Activated naive CD4-positive, alpha-beta T cell treated with anti-CD3 and anti-CD28 coated beads, Interleukin-2, amount 10 ng/mL, durations not matched to agents 7 days and 5 days (primary cell): ENCODE results near the gene RRBP1.
A peak's percentile ranks its signal among the peaks of the same experiment; 100 is the strongest.
"Not testable (repeated sequence)": the region's sequence is repeated elsewhere in the genome, so short reads cannot be mapped to it uniquely, and the experiment has no call there.

Experiments used
- CTCF ChIA-PET: fragments of 350-600 bp; sonication (Branson Sonifier 250); formaldehyde crosslinking; loops from one replicate; lab custom pipeline; 2021; ENCODE audit warnings: antibody characterized with exemption; lab: Charles Lee
- DNase-seq: peaks from one replicate; pipeline ENCODE4 v3.0.0-alpha.2; 2020
- H3K27ac Mint-ChIP-seq: one replicate; pipeline ENCODE4 v1.8.0; 2021; ENCODE audit warnings: mild to moderate bottlenecking, moderate library complexity, mixed read lengths
- H3K27me3 Mint-ChIP-seq: one replicate; pipeline ENCODE4 v1.8.0; 2021; ENCODE audit warnings: mild to moderate bottlenecking, mixed read lengths
- H3K36me3 Mint-ChIP-seq: one replicate; pipeline ENCODE4 v1.8.0; 2021; ENCODE audit warnings: mixed read lengths
- H3K4me1 Mint-ChIP-seq: one replicate; pipeline ENCODE4 v1.8.0; 2021; ENCODE audit warnings: mixed read lengths
- H3K4me3 Mint-ChIP-seq: one replicate; pipeline ENCODE4 v1.8.0; 2021; ENCODE audit warnings: mild to moderate bottlenecking, moderate library complexity, mixed read lengths
- H3K9me3 Mint-ChIP-seq: one replicate; pipeline ENCODE4 v1.8.0; 2021; ENCODE audit warnings: mixed read lengths

The RRBP1 gene

DNA sequence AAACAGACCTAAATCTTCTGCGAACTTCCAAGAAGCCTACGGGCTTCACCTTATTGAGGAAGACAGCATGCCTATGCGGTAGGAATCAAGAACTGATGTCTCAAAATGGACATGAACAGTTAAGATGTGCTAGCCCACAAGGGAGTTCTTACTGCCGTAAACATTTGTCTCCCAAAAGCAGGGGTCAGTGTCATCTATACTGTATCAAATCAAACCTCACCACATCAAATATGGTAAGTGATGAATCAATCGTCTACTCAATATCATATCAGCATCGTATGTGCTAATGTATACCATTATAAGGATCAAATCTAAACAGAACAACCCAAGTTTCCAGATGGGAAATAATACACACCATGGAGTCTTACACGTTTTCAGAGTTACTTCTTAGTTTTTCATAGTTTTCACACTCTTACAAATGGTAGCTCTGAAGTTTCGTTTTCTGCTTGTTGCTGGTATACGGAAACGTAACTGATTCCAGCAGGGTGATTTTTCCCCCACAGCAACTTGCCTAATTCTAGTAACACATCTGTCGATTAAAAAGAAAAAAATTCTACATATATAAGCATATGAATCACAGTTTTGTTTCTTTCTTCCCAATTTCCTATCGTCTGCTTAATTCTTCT lies 12.6 kb downstream of the RRBP1 start:
- Mint-ChIP-seq H3K27me3 (no peaks in the 10 kb centered on the region), H3K36me3 (peaks cover 25% of the 10 kb centered on the region), H3K27ac (no peak overlapping the region), H3K4me1 (peaks cover 20% of the 10 kb centered on the region), H3K4me3 (no peak overlapping the region), H3K9me3 (no peaks in the 10 kb centered on the region)
- CTCF ChIA-PET = no interaction called here
- DNase-seq = no peak

GRCh38 chr20:17668432-17668831 lies 13.6 kb downstream of the RRBP1 start:
- peaks cover 21% of the 10 kb centered on the region for H3K36me3 Mint-ChIP-seq
- DNase-seq = no peak
- H3K27ac Mint-ChIP-seq = no peak overlapping the region
- no peaks in the 10 kb centered on the region for H3K9me3 Mint-ChIP-seq
- CTCF ChIA-PET = interaction anchor here (1.2 kb wide), 1 partner anchor 10 kb away, joined by 3 read pairs; no protein-coding TSS in a partner anchor
- no peaks in the 10 kb centered on the region for H3K27me3 Mint-ChIP-seq
- H3K4me3 Mint-ChIP-seq = no peak overlapping the region
- H3K4me1 Mint-ChIP-seq = peaks cover 30% of the 10 kb centered on the region

- CTCF ChIA-PET = interaction anchor here (1.2 to 2.8 kb wide), 2 partner anchors 11 to 14 kb away, joined by 3 to 16 read pairs; partner anchors contain the start of gene RRBP1
- Mint-ChIP-seq H3K36me3 (peaks cover 22% of the 10 kb centered on the region), H3K4me3 (no peak overlapping the region), H3K27ac (no peak overlapping the region), H3K27me3 (no peaks in the 10 kb centered on the region), H3K9me3 (no peaks in the 10 kb centered on the region), H3K4me1 (peaks cover 35% of the 10 kb centered on the region)
- DNase-seq = no peak
Observed at GRCh38 chr20:17667445-17667844, 14.6 kb downstream of the RRBP1 start.

DNA sequence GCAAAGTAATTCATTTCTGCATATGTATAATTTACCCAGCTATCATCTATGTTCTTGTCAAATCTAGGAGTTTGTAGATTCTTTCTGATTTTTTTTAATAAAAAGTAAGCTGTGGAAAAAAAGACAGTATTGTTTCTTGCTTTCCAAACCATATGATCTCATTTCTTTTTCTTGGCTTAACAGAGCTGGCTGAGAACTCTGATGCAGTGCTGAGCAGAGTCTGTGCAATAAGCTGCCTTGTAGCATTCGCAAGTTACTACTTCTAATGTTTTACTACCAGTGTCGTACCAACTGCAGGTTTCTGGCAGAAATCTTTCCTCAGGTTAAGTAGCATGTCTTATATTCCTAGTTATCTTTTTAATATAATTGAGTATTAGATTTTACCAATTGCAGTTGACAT lies 15.6 kb downstream of the RRBP1 start:
- Mint-ChIP-seq H3K27me3 (no peaks in the 10 kb centered on the region), H3K4me1 (peaks cover 41% of the 10 kb centered on the region)
- no peak for DNase-seq

GRCh38 chr20:17665756-17666155 lies 16.3 kb downstream of the RRBP1 start:
- Mint-ChIP-seq H3K27me3 (no peaks in the 10 kb centered on the region), H3K9me3 (no peaks in the 10 kb centered on the region), H3K4me3 (no peak overlapping the region), H3K4me1 (peaks cover 41% of the 10 kb centered on the region), H3K36me3 (peaks cover 21% of the 10 kb centered on the region), H3K27ac (no peak overlapping the region)
- no peak for DNase-seq
- CTCF ChIA-PET = interaction anchor here (0.9 to 2.8 kb wide), 5 partner anchors 8 to 133 kb away, joined by 3 to 16 read pairs (median 4); partner anchors contain the start of gene RRBP1

More for the DNA sequence above, 15.6 kb downstream of the RRBP1 start:
- H3K4me3 Mint-ChIP-seq = no peak overlapping the region
- no peak overlapping the region for H3K27ac Mint-ChIP-seq
- peaks cover 25% of the 10 kb centered on the region for H3K36me3 Mint-ChIP-seq
- CTCF ChIA-PET = interaction anchor here (0.6 to 2.8 kb wide), 5 partner anchors 10 to 473 kb away, joined by 3 to 16 read pairs (median 4); partner anchors contain the start of gene RRBP1
- no peaks in the 10 kb centered on the region for H3K9me3 Mint-ChIP-seq

- H3K4me3 Mint-ChIP-seq = no peak overlapping the region
- H3K9me3 Mint-ChIP-seq = peaks cover 7% of the 10 kb centered on the region
- H3K36me3 Mint-ChIP-seq = peaks cover 31% of the 10 kb centered on the region
- no peak overlapping the region for H3K27ac Mint-ChIP-seq
- no peak for DNase-seq
- H3K27me3 Mint-ChIP-seq = no peaks in the 10 kb centered on the region
- CTCF ChIA-PET = interaction anchor here (0.6 to 1.5 kb wide), 2 partner anchors 10 to 128 kb away, joined by 3 to 4 read pairs; no protein-coding TSS in a partner anchor
- peaks cover 45% of the 10 kb centered on the region for H3K4me1 Mint-ChIP-seq
Observed at GRCh38 chr20:17664025-17664633, 17.9 kb downstream of the RRBP1 start.

DNA sequence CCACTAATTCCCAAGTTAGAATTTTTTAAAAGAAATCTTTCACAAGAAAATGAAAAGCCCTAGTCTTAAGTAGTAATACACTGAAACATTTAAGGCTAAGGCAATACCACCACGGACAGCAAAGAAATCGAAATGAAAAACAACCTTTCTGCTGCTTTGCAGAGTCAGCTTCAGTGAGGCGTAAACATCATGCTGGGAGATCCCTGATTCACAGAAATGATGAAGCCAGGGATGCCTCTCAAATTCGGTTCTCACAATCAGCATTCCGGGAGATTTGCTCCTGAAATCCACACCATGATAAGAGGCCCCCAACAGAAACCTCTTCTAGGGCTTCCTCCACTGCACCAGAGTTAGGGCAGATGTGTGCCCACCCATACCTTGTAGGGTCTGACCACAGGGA lies 18.6 kb downstream of the RRBP1 start:
- CTCF ChIA-PET = no interaction called here
- H3K27ac Mint-ChIP-seq = no peak overlapping the region
- DNase-seq = no peak
- H3K27me3 Mint-ChIP-seq = no peaks in the 10 kb centered on the region
- peaks cover 29% of the 10 kb centered on the region for H3K36me3 Mint-ChIP-seq
- H3K9me3 Mint-ChIP-seq = peaks cover 9% of the 10 kb centered on the region
- peaks cover 45% of the 10 kb centered on the region for H3K4me1 Mint-ChIP-seq
- H3K4me3 Mint-ChIP-seq = no peak overlapping the region

- H3K27ac Mint-ChIP-seq = no peak overlapping the region
- H3K9me3 Mint-ChIP-seq = peaks cover 9% of the 10 kb centered on the region
- no peak for DNase-seq
- H3K4me1 Mint-ChIP-seq = peaks cover 45% of the 10 kb centered on the region
- H3K36me3 Mint-ChIP-seq = peaks cover 31% of the 10 kb centered on the region
- H3K27me3 Mint-ChIP-seq = no peaks in the 10 kb centered on the region
- H3K4me3 Mint-ChIP-seq = no peak overlapping the region
- CTCF ChIA-PET = no interaction called here
Observed at GRCh38 chr20:17663040-17663399, 19.0 kb downstream of the RRBP1 start.

DNA sequence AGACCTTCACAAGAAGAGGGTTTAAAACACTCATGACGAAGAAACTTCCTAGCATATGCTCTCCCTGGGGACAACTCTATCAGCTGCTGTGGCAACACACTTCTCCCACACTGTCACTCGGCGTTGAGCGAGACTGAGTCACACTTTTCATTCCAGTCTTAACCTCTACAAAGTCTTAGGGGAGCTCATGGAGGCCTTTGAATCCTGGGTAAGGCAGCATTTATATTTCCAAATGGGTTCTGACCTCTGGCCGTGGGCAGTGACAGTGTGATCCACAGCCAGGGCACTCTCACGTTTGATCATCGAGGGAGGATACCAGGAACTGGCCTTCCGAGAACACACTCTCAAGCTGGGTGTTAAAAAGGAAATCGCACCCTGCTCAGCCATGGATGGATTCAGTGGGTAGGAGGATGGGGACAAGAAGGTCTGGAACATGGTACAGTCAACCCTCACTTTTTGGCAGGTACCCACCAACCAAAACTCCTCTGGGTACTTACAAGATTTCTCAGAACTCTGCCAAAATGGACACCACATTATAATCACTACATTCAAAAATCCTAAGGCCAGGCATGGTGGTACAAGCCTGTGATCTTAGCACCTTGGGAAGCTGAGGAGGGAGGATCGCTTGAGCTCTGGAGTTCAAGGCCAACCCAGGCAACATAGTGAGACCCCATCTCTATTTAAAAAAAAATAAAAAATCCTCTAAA lies 19.6 kb downstream of the RRBP1 start:
- Mint-ChIP-seq H3K4me3 (no peak overlapping the region), H3K4me1 (peaks cover 45% of the 10 kb centered on the region), H3K27me3 (no peaks in the 10 kb centered on the region), H3K9me3 (peaks cover 9% of the 10 kb centered on the region), H3K36me3 (peaks cover 34% of the 10 kb centered on the region), H3K27ac (no peak overlapping the region)
- CTCF ChIA-PET = no interaction called here
- DNase-seq = no peak

DNA sequence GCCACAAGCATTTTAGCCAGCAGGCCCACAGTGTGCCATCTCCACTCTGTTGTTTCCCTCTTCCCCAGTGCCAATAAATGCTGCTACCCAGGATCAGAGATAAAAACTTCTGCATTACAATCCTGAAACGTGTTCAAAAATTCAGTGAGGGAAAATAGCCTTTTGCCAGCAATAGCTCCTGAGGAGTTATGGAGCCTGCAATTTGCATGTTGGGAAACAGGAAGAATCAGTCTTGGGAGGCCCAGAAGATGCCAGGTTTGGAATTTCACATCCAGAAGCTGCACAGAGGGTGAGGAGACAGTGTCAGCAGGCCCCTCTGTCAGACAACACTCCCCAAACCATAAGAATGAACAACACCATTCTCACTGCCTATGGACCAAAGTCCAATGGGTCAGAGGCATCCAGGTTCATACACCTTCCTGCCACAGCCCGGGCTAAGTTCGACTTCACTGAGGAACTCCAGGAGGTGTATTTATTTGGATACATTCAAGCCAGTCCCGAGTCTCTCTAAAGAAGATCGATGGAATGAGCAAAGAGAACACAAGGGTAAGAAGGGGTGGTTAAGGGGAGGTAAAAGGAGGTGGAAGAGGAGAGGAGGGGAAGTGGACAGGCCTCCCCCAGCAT lies 20.8 kb downstream of the RRBP1 start:
- H3K27me3 Mint-ChIP-seq = no peaks in the 10 kb centered on the region
- CTCF ChIA-PET = no interaction called here
- H3K27ac Mint-ChIP-seq = no peak overlapping the region
- H3K4me3 Mint-ChIP-seq = no peak overlapping the region
- DNase-seq = no peak
- peaks cover 9% of the 10 kb centered on the region for H3K9me3 Mint-ChIP-seq
- peaks cover 37% of the 10 kb centered on the region for H3K36me3 Mint-ChIP-seq
- peaks cover 45% of the 10 kb centered on the region for H3K4me1 Mint-ChIP-seq

DNA sequence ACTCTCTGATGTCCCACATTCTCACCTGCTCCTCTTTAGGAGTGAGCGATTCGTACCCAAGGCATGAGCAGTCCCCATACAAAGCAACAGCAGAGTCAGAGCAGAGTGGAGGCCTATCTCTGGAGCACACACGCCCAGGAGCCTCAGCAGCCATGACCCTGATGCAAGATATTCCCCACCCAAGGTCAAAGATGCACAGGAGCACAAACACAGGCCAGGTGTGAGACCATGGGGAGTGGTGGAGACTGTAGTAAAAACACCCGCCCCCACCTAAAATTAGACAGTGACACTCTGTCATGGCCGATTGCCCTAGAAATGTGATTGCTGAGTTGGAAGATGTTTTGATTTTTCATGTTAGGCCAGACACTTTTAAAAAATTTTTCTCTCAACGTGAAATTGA lies 21.4 kb downstream of the RRBP1 start:
- Mint-ChIP-seq H3K4me3 (no peak overlapping the region), H3K36me3 (peaks cover 37% of the 10 kb centered on the region), H3K9me3 (peaks cover 9% of the 10 kb centered on the region), H3K27ac (no peak overlapping the region), H3K27me3 (no peaks in the 10 kb centered on the region), H3K4me1 (peaks cover 41% of the 10 kb centered on the region)
- DNase-seq = no peak
- CTCF ChIA-PET = no interaction called here

GRCh38 chr20:17659801-17660200 lies 22.2 kb downstream of the RRBP1 start:
- H3K27me3 Mint-ChIP-seq = no peaks in the 10 kb centered on the region
- CTCF ChIA-PET = no interaction called here
- no peak for DNase-seq
- peaks cover 37% of the 10 kb centered on the region for H3K36me3 Mint-ChIP-seq
- peaks cover 9% of the 10 kb centered on the region for H3K9me3 Mint-ChIP-seq
- no peak overlapping the region for H3K27ac Mint-ChIP-seq
- peaks cover 34% of the 10 kb centered on the region for H3K4me1 Mint-ChIP-seq
- no peak overlapping the region for H3K4me3 Mint-ChIP-seq

DNA sequence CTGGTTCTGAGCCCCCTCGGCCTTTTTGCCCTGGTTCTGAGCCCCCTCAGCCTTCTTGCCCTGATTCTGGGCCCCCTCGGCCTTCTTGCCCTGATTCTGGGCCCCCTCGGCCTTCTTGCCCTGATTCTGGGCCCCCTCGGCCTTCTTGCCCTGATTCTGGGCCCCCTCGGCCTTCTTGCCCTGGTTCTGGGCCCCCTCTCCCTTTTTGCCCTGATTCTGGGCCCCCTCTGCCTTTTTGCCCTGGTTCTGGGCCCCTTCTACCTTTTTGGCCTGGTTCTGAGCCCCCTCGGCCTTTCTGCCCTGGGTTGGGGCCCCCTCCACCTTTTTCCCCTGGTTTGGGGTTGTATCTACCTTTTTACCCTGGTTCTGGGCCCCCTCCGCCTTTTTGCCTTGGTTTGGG lies 22.7 kb downstream of the RRBP1 start:
- H3K27ac Mint-ChIP-seq, DNase-seq, CTCF ChIA-PET, H3K27me3 Mint-ChIP-seq, H3K4me3 Mint-ChIP-seq, H3K9me3 Mint-ChIP-seq: not testable (repeated sequence)
- peaks cover 37% of the 10 kb centered on the region for H3K36me3 Mint-ChIP-seq
- H3K4me1 Mint-ChIP-seq = peaks cover 30% of the 10 kb centered on the region

GRCh38 chr20:17658648-17658993 lies 23.4 kb downstream of the RRBP1 start:
- Mint-ChIP-seq H3K27ac (no peak overlapping the region), H3K36me3 (peaks cover 37% of the 10 kb centered on the region), H3K4me3 (no peak overlapping the region), H3K4me1 (peaks cover 22% of the 10 kb centered on the region), H3K27me3 (no peaks in the 10 kb centered on the region), H3K9me3 (peaks cover 9% of the 10 kb centered on the region)
- peak; percentile 4 for DNase-seq
- CTCF ChIA-PET = no interaction called here
